GM12891 (cell line): ENCODE data around the gene CCL28.

ENCODE experiments used
- DNase-seq: peaks from one replicate; pipeline ENCODE4 v3.0.0; 2011; ENCODE audit warnings: low spot score; ENCODE audit not compliant: insufficient read length
- FAIRE-seq: peaks from 2 replicates; lab custom pipeline; 2011; peaks lifted over from hg19 to GRCh38; lab: Jason Lieb, UNC
- PAX5 ChIP-seq: IDR thresholded peaks from 2 replicates; pipeline ENCODE4 v1.6.1; 2011; ENCODE audit warnings: low read length, moderate library complexity, mild to moderate bottlenecking; ENCODE audit not compliant: insufficient read depth, severe bottlenecking
- POLR2A ChIP-seq: IDR thresholded peaks from 2 replicates; pipeline ENCODE4 v1.6.1; 2011; ENCODE audit warnings: low read depth, low read length, control low read depth
- POLR2AphosphoS5 ChIP-seq: IDR thresholded peaks from 2 replicates; pipeline ENCODE4 v1.6.1; 2011; ENCODE audit warnings: low read depth, low read length, control low read depth
- POU2F2 ChIP-seq: IDR thresholded peaks from 2 replicates; pipeline ENCODE4 v1.6.1; 2011; ENCODE audit warnings: low read depth, mild to moderate bottlenecking, control low read depth, low read length, moderate library complexity
- SPI1 ChIP-seq: IDR thresholded peaks from 2 replicates; pipeline ENCODE4 v1.6.1; 2011; ENCODE audit warnings: low read depth, low read length, control low read depth
- TAF1 ChIP-seq: IDR thresholded peaks from 2 replicates; pipeline ENCODE4 v1.6.1; 2011; ENCODE audit warnings: low read depth, low read length, control low read depth

CCL28 gene

GRCh38 chr5:43336159-43336558, 76.0 kb downstream of the CCL28 start:
- no peak for FAIRE-seq
- TF ChIP-seq SPI1: no peak
- no peak for TF ChIP-seq POLR2AphosphoS5
- no peak for TF ChIP-seq POU2F2
- no peak for TF ChIP-seq POLR2A
- DNase-seq: no peak

DNA sequence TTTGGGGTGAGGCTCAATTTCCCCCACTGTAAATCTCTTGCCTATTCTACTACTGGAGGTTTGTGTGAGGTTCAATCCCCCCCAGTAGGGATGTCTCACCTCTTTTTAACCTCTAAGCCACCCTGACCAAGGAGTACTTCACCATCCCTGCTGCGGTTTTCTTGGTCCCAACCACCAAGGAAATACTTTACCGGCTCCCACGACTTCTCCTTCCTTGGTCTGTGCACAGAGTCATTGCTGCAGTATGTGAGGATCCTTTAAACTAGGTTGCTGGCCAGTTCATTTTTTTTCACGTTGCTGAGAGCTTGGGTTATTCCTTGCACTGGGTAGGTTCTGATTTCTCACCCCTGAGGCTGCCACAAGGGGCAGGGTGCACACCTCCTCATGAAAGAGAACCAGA, 76.5 kb downstream of the CCL28 start:
- TF ChIP-seq POLR2AphosphoS5: no peak
- TF ChIP-seq TAF1: no peak
- no peak for TF ChIP-seq SPI1
- no peak for TF ChIP-seq POU2F2
- TF ChIP-seq PAX5: no peak
- TF ChIP-seq POLR2A: no peak
- DNase-seq (no peak), FAIRE-seq (no peak)

GRCh38 chr5:43332401-43332800, 79.8 kb downstream of the CCL28 start:
- FAIRE-seq: no peak
- DNase-seq: no peak
- no peak for TF ChIP-seq TAF1
- TF ChIP-seq POLR2A: no peak
